Upper lobe of right lung (tissue), 1 donor: ENCODE results near the gene PHF23. TPM values are rescaled to one million over a fixed set of nuclear protein-coding genes. Genes with fewer than 3 reads are reported as not detected.

ENCODE experiments used
- ATAC-seq: fragments of 200-7000 bp; cut with Tn5 transposase; one replicate; pipeline ENCODE4 v1.9.1; 2020; ENCODE audit warnings: mild to moderate bottlenecking, moderate library complexity
- DNase-seq: peaks from one replicate; pipeline ENCODE4 v3.0.0-alpha.2; 2020
- H3K27ac ChIP-seq: fragments of 200-600 bp; one replicate; pipeline ENCODE4 v1.8.0; 2022
- H3K27me3 ChIP-seq: fragments of 200-600 bp; one replicate; pipeline ENCODE4 v1.8.0; 2022; ENCODE audit warnings: mild to moderate bottlenecking
- H3K36me3 ChIP-seq: fragments of 200-600 bp; one replicate; pipeline ENCODE4 v1.8.0; 2022
- H3K4me1 ChIP-seq: fragments of 200-600 bp; one replicate; pipeline ENCODE4 v1.8.0; 2022
- H3K4me3 ChIP-seq: fragments of 200-600 bp; one replicate; pipeline ENCODE4 v1.8.0; 2022; ENCODE audit warnings: mild to moderate bottlenecking
- H3K9me3 ChIP-seq: fragments of 200-600 bp; one replicate; pipeline ENCODE4 v1.8.0; 2022
- intact Hi-C: fragments of 100-400 bp; cut with DNase I; formaldehyde crosslinking; loops from one replicate; pipeline ENCODE4 v1.11.0; 2022
- total RNA-seq: library from RNA; stranded (reverse); fragmentation: NEBNext Ultra II Directional; extraction: Animal tissue kit (Norgen Biotek cat#: 25700); gene quantifications from one replicate; pipeline ENCODE4 v1.2.1, GENCODE V29; 2021
- TF ChIP-seq, protein P1 (sequence below): fragments of 200-600 bp; IDR thresholded peaks from one replicate; pipeline ENCODE4 v1.8.0; 2022; ENCODE audit warnings: antibody characterized with exemption
- donor health status: DM: no; HTN: yes; CAD: no; lungs with severe emphysema.

Gene PHF23
- total RNA-seq, 1 donor from 2014 or later = 36.9 TPM

DNA sequence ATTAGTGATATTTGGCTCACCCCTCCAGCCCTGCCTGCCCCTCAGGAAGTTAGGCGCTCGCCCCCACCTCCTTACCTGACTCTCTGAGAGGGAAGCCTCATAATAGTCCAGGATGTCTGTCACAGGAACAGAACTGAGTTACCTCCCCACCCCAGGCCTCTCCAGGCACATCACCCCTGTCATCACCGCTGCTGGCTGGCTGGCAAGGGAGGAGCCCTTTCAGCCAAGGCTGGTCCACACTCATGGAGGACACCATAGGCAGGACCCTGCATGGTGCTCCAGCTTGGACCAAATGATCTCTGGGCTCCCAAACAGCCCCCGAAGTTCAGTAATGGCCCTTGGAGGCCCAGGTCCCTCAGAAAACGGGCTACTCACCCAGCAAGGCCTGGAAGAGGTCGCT lies 21.1 kb downstream of the PHF23 start:
- H3K9me3 ChIP-seq = no peaks in the 10 kb centered on the region
- H3K4me3 ChIP-seq = peak overlapping the region; percentile 51
- TF ChIP-seq, protein P1, sequence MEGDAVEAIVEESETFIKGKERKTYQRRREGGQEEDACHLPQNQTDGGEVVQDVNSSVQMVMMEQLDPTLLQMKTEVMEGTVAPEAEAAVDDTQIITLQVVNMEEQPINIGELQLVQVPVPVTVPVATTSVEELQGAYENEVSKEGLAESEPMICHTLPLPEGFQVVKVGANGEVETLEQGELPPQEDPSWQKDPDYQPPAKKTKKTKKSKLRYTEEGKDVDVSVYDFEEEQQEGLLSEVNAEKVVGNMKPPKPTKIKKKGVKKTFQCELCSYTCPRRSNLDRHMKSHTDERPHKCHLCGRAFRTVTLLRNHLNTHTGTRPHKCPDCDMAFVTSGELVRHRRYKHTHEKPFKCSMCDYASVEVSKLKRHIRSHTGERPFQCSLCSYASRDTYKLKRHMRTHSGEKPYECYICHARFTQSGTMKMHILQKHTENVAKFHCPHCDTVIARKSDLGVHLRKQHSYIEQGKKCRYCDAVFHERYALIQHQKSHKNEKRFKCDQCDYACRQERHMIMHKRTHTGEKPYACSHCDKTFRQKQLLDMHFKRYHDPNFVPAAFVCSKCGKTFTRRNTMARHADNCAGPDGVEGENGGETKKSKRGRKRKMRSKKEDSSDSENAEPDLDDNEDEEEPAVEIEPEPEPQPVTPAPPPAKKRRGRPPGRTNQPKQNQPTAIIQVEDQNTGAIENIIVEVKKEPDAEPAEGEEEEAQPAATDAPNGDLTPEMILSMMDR = no peak
- no peak for DNase-seq
- H3K4me1 ChIP-seq = peaks cover 59% of the 10 kb centered on the region
- intact Hi-C loops = no loop called here
- peaks cover 19% of the 10 kb centered on the region for H3K36me3 ChIP-seq
- H3K27me3 ChIP-seq = no peaks in the 10 kb centered on the region
- H3K27ac ChIP-seq = peak overlapping the region; percentile 74
- ATAC-seq = no peak

DNA sequence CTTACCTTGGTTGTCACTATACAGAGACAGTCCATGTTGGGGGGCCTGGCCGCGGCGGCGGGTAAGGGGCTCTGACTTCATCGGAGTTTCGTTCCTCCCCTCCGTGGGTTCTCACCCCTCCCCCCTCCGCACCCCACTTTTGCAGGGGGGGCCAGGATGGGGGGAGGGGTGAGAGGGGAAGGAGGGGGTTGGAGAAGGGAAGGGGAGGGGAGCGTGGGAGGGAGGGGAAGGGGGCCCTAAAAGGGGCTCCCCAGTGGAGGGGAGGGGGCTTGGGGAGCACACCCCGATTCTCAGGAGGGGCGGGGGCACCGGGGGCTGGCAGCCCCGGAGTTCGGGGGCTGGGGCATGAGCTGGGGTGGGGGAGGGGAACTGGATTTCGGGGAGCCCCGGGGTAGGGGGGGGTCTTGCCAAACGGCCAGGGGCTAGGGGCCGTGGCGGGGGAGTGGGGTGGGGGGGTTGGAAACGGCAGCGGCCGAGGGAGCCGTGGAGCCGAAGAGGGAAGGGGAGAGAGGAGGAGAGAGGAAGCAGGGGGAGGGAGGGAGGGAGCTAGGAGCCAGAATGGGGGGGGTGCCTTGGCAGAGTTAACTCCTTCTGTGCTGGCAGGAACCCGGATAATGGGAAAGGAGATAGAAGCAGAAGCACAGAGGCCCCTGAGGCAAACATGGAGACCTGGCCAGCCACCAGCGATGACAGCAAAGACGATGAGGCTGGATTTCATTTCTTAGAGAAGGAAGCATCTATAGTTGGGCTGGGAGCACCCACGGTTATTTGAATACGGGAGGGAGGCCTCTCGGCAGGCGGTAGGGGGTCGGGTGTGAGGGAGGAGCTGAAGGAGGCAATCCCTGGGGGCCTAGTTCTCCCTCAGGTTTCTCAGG lies 21.9 kb downstream of the PHF23 start:
- Histone ChIP-seq H3K27ac (peak overlapping the region; percentile 74), H3K4me1 (peaks cover 59% of the 10 kb centered on the region), H3K27me3 (no peaks in the 10 kb centered on the region), H3K36me3 (peaks cover 11% of the 10 kb centered on the region), H3K4me3 (peak overlapping the region; percentile 51), H3K9me3 (no peaks in the 10 kb centered on the region)
- peak; percentile 69 for DNase-seq
- TF ChIP-seq, protein P1 = no peak
- intact Hi-C loops = no loop called here
- no peak for ATAC-seq

DNA sequence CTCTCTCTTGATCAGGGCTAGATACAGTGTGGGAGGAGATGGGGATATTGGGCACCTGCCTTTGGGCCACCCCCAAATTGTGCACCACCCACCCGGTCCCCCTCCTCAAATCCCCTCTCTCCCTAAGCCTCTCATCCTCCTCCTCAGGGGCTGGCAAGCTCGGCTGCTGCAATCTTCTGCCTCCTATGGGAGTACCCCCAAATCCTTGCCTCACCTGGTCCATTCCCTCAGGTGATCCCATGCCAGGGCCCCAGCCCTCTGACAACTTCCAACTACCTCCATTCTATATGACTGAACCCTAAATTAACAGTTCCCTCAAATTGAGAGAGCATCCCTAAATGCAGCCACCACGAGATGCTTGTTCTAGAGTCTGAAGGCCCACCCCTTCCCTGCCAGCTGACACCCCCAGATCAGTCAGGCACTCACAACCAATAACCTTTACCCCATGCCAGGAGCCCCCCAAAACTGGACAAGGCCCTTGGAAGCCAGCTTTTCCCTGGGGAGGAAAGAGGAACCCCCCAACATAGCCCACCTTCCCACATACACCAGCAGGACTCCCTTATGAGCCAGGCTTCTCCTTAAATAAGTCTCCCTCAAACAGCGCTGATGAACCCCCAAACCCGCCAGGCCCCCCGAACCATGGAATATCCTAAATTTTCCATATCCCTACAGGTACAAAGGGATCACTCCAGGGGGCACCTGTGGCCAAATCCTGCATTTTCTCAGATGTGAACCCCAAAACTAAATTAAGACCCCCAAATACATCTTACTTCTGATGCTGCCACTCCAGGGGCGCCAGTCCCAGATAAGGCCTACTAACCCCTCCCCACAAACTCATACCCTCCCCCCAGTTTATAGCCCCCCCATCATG lies 22.8 kb downstream of the PHF23 start:
- intact Hi-C loops = no loop called here

DNA sequence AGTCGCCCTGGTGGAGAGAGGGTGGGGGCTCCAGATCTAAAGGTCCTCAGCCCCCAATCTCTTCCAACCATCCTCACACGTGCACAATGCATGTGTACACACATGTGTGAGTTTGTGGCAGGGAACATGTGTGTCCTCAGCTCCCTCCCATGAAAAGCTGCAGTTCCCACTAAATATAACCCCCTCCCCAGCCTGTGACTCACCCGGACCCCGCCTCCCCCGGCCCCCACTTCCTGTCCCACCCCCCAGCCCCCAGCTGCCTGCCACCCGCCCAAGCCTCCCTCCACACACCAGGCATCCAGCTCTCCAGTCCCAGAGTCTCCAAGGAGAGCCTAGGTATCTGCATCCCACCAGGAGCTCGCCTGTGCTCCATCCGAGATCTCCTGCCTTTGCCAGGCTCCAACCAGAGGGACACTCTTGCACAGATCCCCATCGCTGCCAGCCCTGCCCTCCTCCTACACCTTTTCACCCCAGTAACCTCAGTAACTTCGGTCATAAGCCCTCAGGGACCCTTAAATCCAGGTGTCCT lies 23.5 kb downstream of the PHF23 start:
- peaks cover 51% of the 10 kb centered on the region for H3K4me1 ChIP-seq
- H3K27ac ChIP-seq = peak overlapping the region; percentile 30
- TF ChIP-seq, protein P1 = no peak
- H3K27me3 ChIP-seq = no peaks in the 10 kb centered on the region
- no peaks in the 10 kb centered on the region for H3K9me3 ChIP-seq
- no peaks in the 10 kb centered on the region for H3K36me3 ChIP-seq
- peak overlapping the region; percentile 51 for H3K4me3 ChIP-seq
- no peak for ATAC-seq
- intact Hi-C loops = no loop called here
- no peak for DNase-seq

More for the DNA sequence above, 22.8 kb downstream of the PHF23 start:
- ATAC-seq = no peak
- DNase-seq = no peak
- Histone ChIP-seq H3K27me3 (no peaks in the 10 kb centered on the region), H3K4me3 (peak overlapping the region; percentile 51), H3K9me3 (no peaks in the 10 kb centered on the region), H3K27ac (peak overlapping the region; percentile 60), H3K4me1 (peaks cover 58% of the 10 kb centered on the region), H3K36me3 (peaks cover 2% of the 10 kb centered on the region)
- TF ChIP-seq, protein P1 = no peak

DNA sequence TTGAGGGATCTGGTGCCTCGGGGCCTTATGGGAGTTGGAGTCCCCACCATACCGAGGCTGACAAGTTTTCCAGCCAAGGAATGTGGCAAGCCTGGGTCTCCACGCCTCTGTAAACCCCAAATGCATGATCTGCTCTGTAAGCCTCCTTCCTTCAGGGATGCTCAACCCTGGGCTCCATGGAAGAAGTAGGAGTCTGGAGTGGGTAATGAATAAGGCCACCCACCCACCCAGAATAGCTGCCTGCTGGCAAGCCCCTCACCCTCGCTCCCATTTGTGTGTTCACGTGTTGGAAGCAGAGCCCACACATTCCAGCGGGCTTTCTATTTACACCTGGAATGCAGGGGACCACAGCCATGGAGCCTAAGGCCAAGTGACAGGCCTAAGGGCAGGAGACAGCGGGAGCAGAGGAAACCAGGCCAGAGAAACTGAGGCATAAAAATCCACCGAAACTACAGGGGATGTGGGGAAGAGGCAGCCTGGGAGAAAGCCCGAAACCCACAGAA lies 24.1 kb downstream of the PHF23 start:
- ATAC-seq = no peak
- no peak for DNase-seq
- Histone ChIP-seq H3K9me3 (no peaks in the 10 kb centered on the region), H3K4me1 (peaks cover 45% of the 10 kb centered on the region), H3K27ac (peak overlapping the region; percentile 73), H3K27me3 (no peaks in the 10 kb centered on the region), H3K4me3 (peak overlapping the region; percentile 66), H3K36me3 (no peaks in the 10 kb centered on the region)
- intact Hi-C loops = no loop called here
- TF ChIP-seq, protein P1 = no peak
